K562 (cell line): ENCODE results near the gene NUDT12. TPM values are rescaled to one million over a fixed set of nuclear protein-coding genes. Genes with fewer than 3 reads are reported as not detected.

Experiments
- CBFA2T3 ChIP-seq: fragments of 450-650 bp; IDR thresholded peaks from 2 replicates; pipeline ENCODE4 v1.6.1; 2017
- E2F8 ChIP-seq: fragments of 450-650 bp; IDR thresholded peaks from 2 replicates; pipeline ENCODE4 v1.7.1; 2018; ENCODE audit warnings: mild to moderate bottlenecking, low read depth; ENCODE audit not compliant: partially characterized antibody
- ETS1 ChIP-seq: conservative IDR thresholded peaks from 2 replicates; pipeline ENCODE4 v1.6.1; 2011; ENCODE audit warnings: low read depth, mild to moderate bottlenecking, low read length; ENCODE audit not compliant: control insufficient read depth
- ETS2 ChIP-seq: IDR thresholded peaks from 2 replicates; pipeline ENCODE4 v1.6.1; 2016; ENCODE audit warnings: borderline replicate concordance, missing genetic modification characterization, mild to moderate bottlenecking, moderate library complexity, missing compliant biosample characterization; ENCODE audit not compliant: poor library complexity, severe bottlenecking
- GABPB1 ChIP-seq: sonication (generic); formaldehyde crosslinking; IDR thresholded peaks from 2 replicates; pipeline ENCODE4 v1.8.0; 2022; ENCODE audit warnings: mild to moderate bottlenecking, missing genetic modification reagents
- HBP1 ChIP-seq: fragments of 450-650 bp; formaldehyde crosslinking; IDR thresholded peaks from 2 replicates; pipeline ENCODE4 v1.4.0; 2022; ENCODE audit warnings: missing genetic modification characterization
- HMBOX1 ChIP-seq: sonication (generic); IDR thresholded peaks from 2 replicates; pipeline ENCODE4 v1.6.1; 2016
- HNRNPK ChIP-seq: fragments of 200-400 bp; formaldehyde crosslinking; IDR thresholded peaks from one replicate; pipeline ENCODE4 v1.6.1; 2018; ENCODE audit warnings: mild to moderate bottlenecking, low read depth, low read length; ENCODE audit not compliant: poor library complexity, severe bottlenecking
- MAX ChIP-seq: sonication (generic); formaldehyde crosslinking; IDR thresholded peaks from 2 replicates; pipeline ENCODE4 v1.9.0; 2022; ENCODE audit warnings: mild to moderate bottlenecking, missing genetic modification reagents
- MCM2 ChIP-seq: fragments of 450-650 bp; IDR thresholded peaks from 2 replicates; pipeline ENCODE4 v1.6.1; 2017; ENCODE audit warnings: low read depth, mild to moderate bottlenecking
- RAD21 ChIP-seq, 2 experiments: fragments of 250-450 bp in 1 of 2; fragments of 450-650 bp in 1 of 2; sonication (Bioruptor Pico) in 1 of 2; formaldehyde crosslinking in 1 of 2; IDR thresholded peaks in 1 of 2; conservative IDR thresholded peaks in 1 of 2; 2 replicates each; pipeline versions ENCODE4 v1.4.0 to v1.8.0; 2020 to 2022; ENCODE audit warnings: mild to moderate bottlenecking in 2 of 2, moderate library complexity in 1 of 2
- SIRT6 ChIP-seq: IDR thresholded peaks from one replicate; pipeline ENCODE4 v1.6.1; 2012; ENCODE audit warnings: low read depth, mild to moderate bottlenecking, control low read depth, inconsistent platforms, low read length, moderate library complexity
- ZNF592 ChIP-seq: fragments of 450-650 bp; IDR thresholded peaks from 2 replicates; pipeline ENCODE4 v1.6.1; 2017; ENCODE audit warnings: antibody characterized with exemption, mild to moderate bottlenecking
- polyA plus RNA-seq, 8 experiments: library from polyadenylated mRNA; depleted of rRNA in 4 of 8; stranded (reverse) in 5 of 8; unstranded in 3 of 8; fragments of >200 nt; fragmentation: Nextera tagmentation in 2 of 8; fragmentation: Illumina TruSeq in 1 of 8; extraction: Ambion mirVana in 2 of 8; extraction: Trizol in 1 of 8; gene quantifications; 2 replicates each; pipeline versions ENCODE4 v1.2.1 to v1.2.3, GENCODE V29; 2011 to 2014; ENCODE audit warnings: inconsistent platforms in 1 of 8, missing spikeins in 1 of 8
- total RNA-seq, 7 experiments: library from RNA; depleted of rRNA in 6 of 7; stranded (reverse); fragments of >200 nt in 6 of 7; fragmentation: Illumina TruSeq in 2 of 7; extraction: Trizol in 2 of 7; gene quantifications; 2 replicates each; pipeline versions ENCODE4 v1.2.1 to v1.2.3, GENCODE V29; 2011 to 2021; ENCODE audit warnings: low replicate concordance in 1 of 7

Gene NUDT12
- total and polyA plus RNA-seq, 9 of the 15 experiments (the other 6 are each of a cell fraction or from before 2014, with no cell fraction given), result 10.9 to 27.2 (median 18.5) TPM

- TF ChIP-seq E2F8 (peak; percentile 38), SIRT6 (no peak), ETS1 (no peak; the same call in 1 of the 2 replicates), ZNF592 (no peak), ETS2 (tag) (no peak), GABPB1 (CRISPR knock-in tag) (peak; percentile 88), HBP1 (CRISPR knock-in tag) (0 out of 2 replicates have a peak, but pooled peaks have one; percentile 37), MAX (CRISPR knock-in tag) (peak; percentile 66), MCM2 (no peak), CBFA2T3 (no peak), RAD21 (CRISPR knock-in tag; conservative IDR thresholded peaks at IDR 0.05 in 1 of 2, IDR thresholded peaks at IDR 0.05 in 1 of 2) (no peak), HMBOX1 (peak; percentile 40; the same call in 1 of the 2 replicates), HNRNPK (no peak)
Measured at GRCh38 chr5:103562453-103563157, at the start of gene NUDT12 (continued).
